Measurements from ENCODE around the gene CWF19L2.

Gene CWF19L2

DNA sequence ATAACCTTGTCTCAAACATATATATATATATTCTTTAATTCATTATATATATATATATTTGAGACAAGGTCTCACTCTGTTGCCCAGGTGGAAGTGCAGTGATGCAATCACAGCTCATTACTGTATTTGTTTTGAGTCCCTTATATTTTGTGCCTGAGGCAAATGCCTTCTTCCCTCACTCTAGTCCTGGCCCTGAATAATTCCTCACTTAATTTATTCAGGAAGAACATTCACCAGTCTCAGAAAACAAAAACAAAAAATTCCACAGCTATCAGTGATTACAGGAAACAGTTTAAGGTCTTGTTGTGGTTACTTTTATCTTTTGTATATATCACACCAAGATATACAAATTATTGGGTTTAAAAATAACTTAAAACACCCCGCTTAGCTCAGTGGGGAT, 155.7 kb downstream of the CWF19L2 start:
- no peak for DNase-seq (ENCODE audit: low read depth in 2 of 2)

DNA sequence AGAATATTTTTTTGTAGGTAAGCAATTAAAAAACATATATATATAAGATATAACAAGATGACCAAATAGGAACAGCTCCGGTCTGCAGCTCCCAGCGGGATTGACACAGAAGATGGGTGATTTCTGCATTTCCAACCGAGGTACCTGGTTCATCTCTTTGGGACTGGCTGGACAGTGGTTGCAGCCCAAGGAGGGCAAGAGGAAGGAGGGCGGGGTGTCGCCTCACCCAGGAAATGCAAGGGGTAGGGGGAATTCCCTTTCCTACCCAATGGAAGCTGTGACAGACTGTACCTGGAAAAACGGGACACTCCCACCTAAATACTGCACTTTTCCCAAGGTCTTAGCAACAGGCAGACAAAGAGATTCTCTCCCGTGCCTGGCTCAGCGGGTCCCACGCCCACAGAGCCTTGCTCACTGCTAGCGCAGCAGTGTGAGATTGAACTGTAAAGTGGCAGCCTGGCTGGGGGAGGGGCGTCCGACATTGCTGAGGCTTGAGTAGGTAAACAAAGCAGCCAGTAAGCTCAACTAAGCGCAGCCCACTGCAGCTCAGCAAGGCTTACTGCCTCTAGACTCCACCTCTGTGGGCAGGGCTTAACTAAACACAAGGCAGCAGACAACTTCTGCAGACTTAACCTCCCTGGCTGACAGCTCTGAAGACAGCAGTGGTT, 163.8 kb downstream of the CWF19L2 start:
- DNase-seq (ENCODE audit: low read depth in 2 of 2) = no peak

- DNase-seq (ENCODE audit: low read depth in 2 of 2) = no peak
Measured at GRCh38 chr11:107282195-107282594, 175.4 kb downstream of the CWF19L2 start.

All from stimulated activated CD8-positive, alpha-beta memory T cell treated with anti-CD3 and anti-CD28 coated beads, Interleukin-7, amount 100 ng/mL, for 1 hour (primary cell).